H1 (cell line): ENCODE results near the gene WDFY4. TPM values are rescaled to one million over a fixed set of nuclear protein-coding genes. Genes with fewer than 3 reads are reported as not detected.

Source experiments
- BCL11A ChIP-seq, 2 experiments: IDR thresholded peaks; one replicate each; pipeline ENCODE4 v1.6.1; 2011; ENCODE audit warnings: low read depth in 2 of 2, low read length in 2 of 2, mild to moderate bottlenecking in 2 of 2
- polyA plus RNA-seq, 7 experiments: library from polyadenylated mRNA; depleted of rRNA in 3 of 7; stranded (reverse) in 5 of 7; unstranded in 2 of 7; fragments of >200 nt in 5 of 7; fragments of 200-250 nt in 2 of 7; gene quantifications; 1 replicate in 5 of 7; 2 replicates in 1 of 7; 4 replicates in 1 of 7; pipeline versions ENCODE4 v1.2.1 to v1.2.3, GENCODE V29; 2011 to 2013; ENCODE audit warnings: missing spikeins in 2 of 7, mixed read lengths in 2 of 7
- total RNA-seq: library from RNA; stranded (reverse); fragmentation: NEBNext Ultra II Directional; extraction: Animal tissue kit (Norgen Biotek cat#: 25700); gene quantifications from 2 replicates; pipeline ENCODE4 v1.2.1, GENCODE V29; 2021

Gene WDFY4
- total and polyA plus RNA-seq, 2 of the 8 experiments (the other 6 are each of a cell fraction or from before 2014, with no cell fraction given) = not detected

- no peak for TF ChIP-seq BCL11A (IDR thresholded peaks at IDR 0.05; ENCODE audit: low read depth in 2 of 2, low read length in 2 of 2)
Measured at GRCh38 chr10:48638158-48638557, 46.5 kb upstream of the WDFY4 start (continued).
